Stimulated activated CD8-positive, alpha-beta memory T cell treated with anti-CD3 and anti-CD28 coated beads, Interleukin-4, amount 100 ng/mL, for 24 hours (primary cell): ENCODE measurements around the gene ETS1.

ENCODE experiments used
- DNase-seq: peaks from one replicate; pipeline ENCODE4 v3.0.0-alpha.2; 2020; ENCODE audit warnings: low read depth

ETS1 gene

GRCh38 chr11:128593281-128593680 is 5.9 kb upstream of the ETS1 start:
- DNase-seq = no peak

- no peak for DNase-seq
Observed at GRCh38 chr11:128592454-128592853, 5.1 kb upstream of the ETS1 start.

- no peak for DNase-seq
Observed at GRCh38 chr11:128590587-128590986, 3.2 kb upstream of the ETS1 start.

GRCh38 chr11:128589998-128590397 is 2.6 kb upstream of the ETS1 start:
- no peak for DNase-seq

- no peak for DNase-seq
Observed at GRCh38 chr11:128588093-128588492, 735 bp upstream of the ETS1 start.

- DNase-seq = no peak
Observed at GRCh38 chr11:128586689-128587088, 669 bp downstream of the ETS1 start.

- DNase-seq = no peak
Observed at GRCh38 chr11:128585498-128586238, 1.7 kb downstream of the ETS1 start.

- no peak for DNase-seq
Observed at GRCh38 chr11:128584253-128584652, 3.1 kb downstream of the ETS1 start.

- no peak for DNase-seq
Observed at GRCh38 chr11:128582496-128583366, 4.6 kb downstream of the ETS1 start.

GRCh38 chr11:128581561-128582272 is 5.6 kb downstream of the ETS1 start:
- no peak for DNase-seq

- DNase-seq = no peak
Observed at GRCh38 chr11:128580612-128581011, 6.7 kb downstream of the ETS1 start.

- no peak for DNase-seq
Observed at GRCh38 chr11:128579798-128580504, 7.4 kb downstream of the ETS1 start.

- no peak for DNase-seq
Observed at GRCh38 chr11:128576555-128576954, 10.8 kb downstream of the ETS1 start.

GRCh38 chr11:128575961-128576350 is 11.4 kb downstream of the ETS1 start:
- DNase-seq = no peak

GRCh38 chr11:128575174-128575960 is 12.0 kb downstream of the ETS1 start:
- DNase-seq = no peak

GRCh38 chr11:128574576-128575011 is 12.8 kb downstream of the ETS1 start:
- no peak for DNase-seq

- no peak for DNase-seq
Observed at GRCh38 chr11:128573638-128574037, 13.7 kb downstream of the ETS1 start.

GRCh38 chr11:128572965-128573364 is 14.4 kb downstream of the ETS1 start:
- DNase-seq = no peak

- DNase-seq = no peak
Observed at GRCh38 chr11:128570632-128571031, 16.7 kb downstream of the ETS1 start.

- no peak for DNase-seq
Observed at GRCh38 chr11:128569291-128569690, 18.1 kb downstream of the ETS1 start.

GRCh38 chr11:128568166-128568778 is 19.1 kb downstream of the ETS1 start:
- no peak for DNase-seq
